Suprapubic skin (tissue), 4 donors: ENCODE results near the gene SGCD.

ENCODE experiments used
- CTCF ChIP-seq, 2 donors: fragments of 200-600 bp in 1 of 2; fragments of 450-650 bp in 1 of 2; sonication (generic) in 1 of 2; IDR thresholded peaks; one replicate each; pipeline ENCODE4 v1.5.1; 2016 to 2019; ENCODE audit warnings: antibody characterized with exemption in 2 of 2, mild to moderate bottlenecking in 1 of 2, moderate library complexity in 1 of 2
- EP300 ChIP-seq: sonication (generic); formaldehyde crosslinking; IDR thresholded peaks from one replicate; pipeline ENCODE4 v1.6.1; 2017; ENCODE audit warnings: antibody characterized with exemption
- POLR2A ChIP-seq, 2 donors: fragments of 450-650 bp; IDR thresholded peaks; one replicate each; pipeline ENCODE4 v1.6.1; 2017; ENCODE audit warnings: antibody characterized with exemption in 2 of 2, mild to moderate bottlenecking in 2 of 2, moderate library complexity in 2 of 2
- POLR2AphosphoS5 ChIP-seq, 3 donors: sonication (generic); formaldehyde crosslinking; IDR thresholded peaks; one replicate each; pipeline ENCODE4 v1.6.1; 2017; ENCODE audit warnings: antibody characterized with exemption in 3 of 3

GRCh38 chr5:156587012-156587411, 260.0 kb downstream of the SGCD start:
- TF ChIP-seq EP300 = no peak
- no peak for TF ChIP-seq CTCF (IDR thresholded peaks at IDR 0.05)
- TF ChIP-seq POLR2A (IDR thresholded peaks at IDR 0.05) = no peak
- TF ChIP-seq POLR2AphosphoS5 (IDR thresholded peaks at IDR 0.05) = no peak
